Memory B cell (primary cell): ENCODE results near the gene SYNJ2.
A peak's percentile ranks its signal among the peaks of the same experiment; 100 is the strongest.

Source experiments
- ATAC-seq: fragments of 150-1000 bp; cut with Tn5 transposase; 2 replicates; pipeline ENCODE4 v1.10.0; 2021; ENCODE audit warnings: low read depth, mild to moderate bottlenecking, moderate library complexity
- DNase-seq, 2 donors: peaks; one replicate each; pipeline ENCODE4 v3.0.0; 2022; ENCODE audit warnings: low spot score in 2 of 2
- H3K27ac Mint-ChIP-seq: one replicate; pipeline ENCODE4 v1.8.0; 2022; ENCODE audit warnings: mild to moderate bottlenecking, moderate library complexity, mixed read lengths
- H3K27me3 Mint-ChIP-seq: one replicate; pipeline ENCODE4 v1.8.0; 2022; ENCODE audit warnings: mixed read lengths
- H3K36me3 Mint-ChIP-seq: one replicate; pipeline ENCODE4 v1.8.0; 2022; ENCODE audit warnings: mild to moderate bottlenecking, mixed read lengths
- H3K4me1 Mint-ChIP-seq: one replicate; pipeline ENCODE4 v1.8.0; 2022; ENCODE audit warnings: mixed read lengths
- H3K4me3 Mint-ChIP-seq: one replicate; pipeline ENCODE4 v1.8.0; 2022; ENCODE audit warnings: mild to moderate bottlenecking, moderate library complexity, mixed read lengths
- H3K9me3 Mint-ChIP-seq: one replicate; pipeline ENCODE4 v1.8.0; 2022; ENCODE audit warnings: mixed read lengths

SYNJ2 gene

DNA sequence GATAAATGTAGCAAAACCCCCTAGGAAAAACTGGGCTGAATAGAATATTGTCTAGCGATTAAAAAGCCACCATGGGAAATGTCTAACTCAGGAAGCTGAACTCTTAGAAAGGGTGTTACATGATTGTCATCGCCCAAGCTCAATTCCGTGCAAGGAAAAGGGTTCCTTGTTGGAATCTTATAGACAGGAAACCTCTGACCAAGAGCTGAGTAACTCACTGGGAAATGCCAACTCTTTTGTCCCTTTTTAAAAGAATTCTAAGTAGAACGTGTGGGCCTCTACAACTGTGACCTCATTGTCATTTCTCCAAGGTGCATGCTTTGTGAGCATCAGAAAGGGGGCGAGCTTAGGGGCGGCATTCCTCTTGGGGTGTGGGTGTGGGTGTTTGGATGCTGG lies 88.1 kb downstream of the SYNJ2 start:
- Mint-ChIP-seq H3K27me3 (no peaks in the 10 kb centered on the region), H3K27ac (no peak overlapping the region), H3K9me3 (no peaks in the 10 kb centered on the region), H3K36me3 (peaks cover 11% of the 10 kb centered on the region), H3K4me3 (no peak overlapping the region), H3K4me1 (peaks cover 2% of the 10 kb centered on the region)
- DNase-seq = no peak
- no peak for ATAC-seq

DNA sequence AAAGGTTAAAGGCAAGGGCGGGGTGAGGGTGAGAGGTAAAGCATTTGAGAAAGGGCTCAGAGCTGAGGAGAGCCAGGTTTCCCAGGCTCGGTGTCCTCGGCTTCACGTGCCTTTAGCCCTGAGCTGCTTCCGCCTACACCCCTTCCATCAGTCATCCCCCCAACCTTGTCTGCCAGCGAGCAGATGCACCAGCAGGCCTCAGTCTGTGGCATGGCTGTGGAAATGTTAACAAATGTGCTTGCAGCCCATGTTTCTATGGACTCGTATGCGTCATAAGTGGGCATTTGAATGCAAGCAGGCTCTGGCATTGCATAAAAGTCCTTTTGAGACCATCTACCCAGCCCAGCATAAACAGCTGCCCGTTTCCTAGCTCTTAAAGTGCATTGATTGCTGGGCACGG lies 88.8 kb downstream of the SYNJ2 start:
- H3K4me1 Mint-ChIP-seq = peaks cover 2% of the 10 kb centered on the region
- H3K4me3 Mint-ChIP-seq = no peak overlapping the region
- no peak overlapping the region for H3K27ac Mint-ChIP-seq
- H3K27me3 Mint-ChIP-seq = no peaks in the 10 kb centered on the region
- H3K9me3 Mint-ChIP-seq = no peaks in the 10 kb centered on the region
- DNase-seq (no peak), ATAC-seq (no peak)
- peaks cover 10% of the 10 kb centered on the region for H3K36me3 Mint-ChIP-seq

GRCh38 chr6:158071121-158072082 lies 89.7 kb downstream of the SYNJ2 start:
- no peak for DNase-seq
- H3K4me3 Mint-ChIP-seq = no peak overlapping the region
- H3K4me1 Mint-ChIP-seq = peaks cover 2% of the 10 kb centered on the region
- H3K36me3 Mint-ChIP-seq = peaks cover 7% of the 10 kb centered on the region
- H3K27ac Mint-ChIP-seq = no peak overlapping the region
- H3K27me3 Mint-ChIP-seq = no peaks in the 10 kb centered on the region
- no peaks in the 10 kb centered on the region for H3K9me3 Mint-ChIP-seq
- ATAC-seq = no peak

DNA sequence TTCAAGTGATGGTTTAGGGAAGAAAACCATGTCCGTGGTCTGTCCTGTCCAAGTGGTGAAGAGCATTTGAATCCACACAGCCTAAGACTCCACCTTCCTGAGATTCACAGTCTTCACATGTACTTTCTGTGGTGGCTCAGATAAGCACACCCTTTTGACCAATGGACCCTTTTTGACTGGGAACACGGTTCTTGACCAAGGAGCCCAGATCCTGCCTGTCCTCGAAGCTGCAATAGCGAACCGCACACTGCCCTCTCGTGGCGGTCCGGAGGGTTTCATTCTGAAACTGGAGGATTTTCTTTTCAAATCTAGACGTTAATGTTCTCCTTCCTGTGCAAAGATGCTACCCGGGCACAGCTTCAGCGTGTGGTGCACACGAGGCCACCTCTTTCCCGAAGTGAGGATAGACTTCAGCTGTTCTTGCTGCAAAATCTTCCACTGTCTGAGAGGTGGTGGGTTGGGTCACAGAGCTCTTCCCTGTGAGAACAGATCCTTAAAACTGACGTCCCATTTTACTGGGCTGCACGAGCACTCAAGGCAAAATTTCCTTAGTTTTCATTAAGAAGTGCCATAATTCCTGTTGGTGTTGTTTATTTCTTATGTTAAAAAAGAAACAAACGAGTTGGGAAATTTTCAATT lies 90.5 kb downstream of the SYNJ2 start:
- Mint-ChIP-seq H3K4me3 (no peak overlapping the region), H3K4me1 (peaks cover 2% of the 10 kb centered on the region)

DNA sequence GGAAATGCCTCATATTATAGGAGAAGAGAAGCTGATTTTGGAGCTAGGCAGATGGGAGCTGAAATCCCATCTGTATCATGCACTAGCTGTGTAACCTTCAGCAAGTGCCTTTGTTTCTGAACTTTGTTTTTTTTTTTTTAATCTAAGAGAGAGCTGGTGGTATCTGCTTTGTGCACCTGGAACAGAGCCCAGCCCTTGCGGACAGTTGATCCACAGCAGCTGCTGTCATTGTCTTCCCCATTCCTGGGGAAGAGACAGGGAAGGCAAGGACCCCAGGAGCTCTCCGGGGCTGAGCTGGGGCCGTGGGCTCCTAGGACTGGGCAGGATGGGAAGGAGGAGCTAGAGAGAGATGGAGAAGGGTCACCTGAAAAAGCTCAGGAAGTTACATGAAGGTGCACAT lies 92.1 kb downstream of the SYNJ2 start:
- DNase-seq (no peak), ATAC-seq (no peak)
- no peak overlapping the region for H3K27ac Mint-ChIP-seq
- H3K27me3 Mint-ChIP-seq = no peaks in the 10 kb centered on the region
- peaks cover 2% of the 10 kb centered on the region for H3K4me1 Mint-ChIP-seq
- H3K36me3 Mint-ChIP-seq = peaks cover 11% of the 10 kb centered on the region
- no peak overlapping the region for H3K4me3 Mint-ChIP-seq
- H3K9me3 Mint-ChIP-seq = no peaks in the 10 kb centered on the region

More for the DNA sequence above, 90.5 kb downstream of the SYNJ2 start:
- Mint-ChIP-seq H3K36me3 (peaks cover 7% of the 10 kb centered on the region), H3K9me3 (no peaks in the 10 kb centered on the region), H3K27me3 (no peaks in the 10 kb centered on the region), H3K27ac (no peak overlapping the region)
- DNase-seq (peak; percentile 51), ATAC-seq (peak; percentile 62)

DNA sequence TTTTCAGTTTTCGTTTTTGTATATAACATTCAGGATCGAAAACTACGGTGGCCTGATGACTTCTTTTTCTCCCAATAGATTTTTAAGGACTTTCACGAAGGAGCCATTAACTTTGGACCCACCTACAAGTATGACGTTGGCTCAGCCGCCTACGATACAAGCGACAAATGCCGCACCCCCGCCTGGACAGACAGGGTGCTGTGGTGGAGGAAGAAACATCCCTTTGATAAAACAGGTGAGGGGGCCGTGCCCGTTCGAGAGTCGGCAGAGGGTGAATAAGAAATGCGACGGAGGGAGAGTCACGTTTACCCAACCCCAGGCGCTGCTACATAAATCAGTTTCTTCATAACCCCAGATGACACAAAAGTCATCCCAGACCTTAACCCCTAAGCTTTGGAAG lies 94.9 kb downstream of the SYNJ2 start:
- DNase-seq (no peak), ATAC-seq (no peak)
- peaks cover 2% of the 10 kb centered on the region for H3K4me1 Mint-ChIP-seq
- H3K4me3 Mint-ChIP-seq = no peak overlapping the region
- H3K36me3 Mint-ChIP-seq = peaks cover 20% of the 10 kb centered on the region
- H3K9me3 Mint-ChIP-seq = no peaks in the 10 kb centered on the region
- no peak overlapping the region for H3K27ac Mint-ChIP-seq
- H3K27me3 Mint-ChIP-seq = no peaks in the 10 kb centered on the region

DNA sequence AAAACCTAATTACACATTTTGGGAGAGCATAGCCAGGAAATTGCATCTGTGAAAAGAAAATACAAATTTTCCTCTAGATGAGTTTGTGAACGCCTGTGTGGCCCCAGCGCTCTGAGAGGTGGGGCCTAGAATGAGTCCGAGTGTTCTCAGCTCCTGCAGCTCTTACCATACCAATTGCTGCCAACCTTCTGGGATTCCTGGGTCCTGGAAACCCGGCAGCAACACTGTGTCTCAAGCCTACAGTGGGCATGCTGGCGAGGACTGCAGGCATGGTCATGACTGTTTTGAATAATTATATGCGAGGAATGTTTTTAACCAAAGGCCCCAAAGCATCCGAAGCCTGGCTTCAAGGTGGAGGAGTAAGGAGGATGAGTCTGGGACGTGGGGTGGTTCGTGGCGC lies 96.0 kb downstream of the SYNJ2 start:
- Mint-ChIP-seq H3K4me3 (no peak overlapping the region), H3K27ac (no peak overlapping the region), H3K36me3 (peaks cover 22% of the 10 kb centered on the region), H3K4me1 (no peaks in the 10 kb centered on the region), H3K9me3 (no peaks in the 10 kb centered on the region), H3K27me3 (no peaks in the 10 kb centered on the region)
- DNase-seq = no peak
- no peak for ATAC-seq

DNA sequence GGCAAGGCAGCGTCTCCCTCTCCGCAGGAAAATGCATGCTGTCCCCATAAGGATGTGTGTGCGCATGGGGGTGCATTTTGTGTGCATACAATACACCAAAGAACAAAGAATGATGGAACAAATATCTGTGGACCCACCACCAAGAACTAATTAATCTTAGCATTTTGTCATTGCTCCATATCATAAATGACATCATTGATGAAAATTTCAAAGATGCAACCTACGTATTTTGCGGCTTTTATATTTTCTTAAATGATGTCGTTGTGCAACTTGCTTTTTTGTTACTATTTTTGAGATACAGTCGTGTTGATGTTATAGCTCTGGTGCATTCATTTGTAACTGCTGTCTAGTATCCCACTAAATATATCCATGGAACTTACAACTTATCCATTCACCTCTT lies 96.7 kb downstream of the SYNJ2 start:
- no peaks in the 10 kb centered on the region for H3K27me3 Mint-ChIP-seq

GRCh38 chr6:158080849-158081656 lies 99.4 kb downstream of the SYNJ2 start:
- H3K27ac Mint-ChIP-seq = no peak overlapping the region
- no peak overlapping the region for H3K4me3 Mint-ChIP-seq
- H3K36me3 Mint-ChIP-seq = peaks cover 32% of the 10 kb centered on the region

More for the DNA sequence above, 96.7 kb downstream of the SYNJ2 start:
- DNase-seq (no peak), ATAC-seq (no peak)
- Mint-ChIP-seq H3K4me3 (no peak overlapping the region), H3K9me3 (no peaks in the 10 kb centered on the region), H3K4me1 (no peaks in the 10 kb centered on the region), H3K36me3 (peaks cover 26% of the 10 kb centered on the region), H3K27ac (no peak overlapping the region)

GRCh38 chr6:158081657-158081935 lies 99.9 kb downstream of the SYNJ2 start:
- H3K27me3 Mint-ChIP-seq = no peaks in the 10 kb centered on the region
- no peak for ATAC-seq
- H3K27ac Mint-ChIP-seq = no peak overlapping the region
- peaks cover 28% of the 10 kb centered on the region for H3K36me3 Mint-ChIP-seq
- H3K9me3 Mint-ChIP-seq = no peaks in the 10 kb centered on the region
- H3K4me3 Mint-ChIP-seq = no peak overlapping the region
- no peak for DNase-seq
- H3K4me1 Mint-ChIP-seq = no peaks in the 10 kb centered on the region

More at GRCh38 chr6:158080849-158081656, 99.4 kb downstream of the SYNJ2 start:
- DNase-seq = no peak
- Mint-ChIP-seq H3K27me3 (no peaks in the 10 kb centered on the region), H3K4me1 (no peaks in the 10 kb centered on the region), H3K9me3 (no peaks in the 10 kb centered on the region)
- ATAC-seq = no peak

DNA sequence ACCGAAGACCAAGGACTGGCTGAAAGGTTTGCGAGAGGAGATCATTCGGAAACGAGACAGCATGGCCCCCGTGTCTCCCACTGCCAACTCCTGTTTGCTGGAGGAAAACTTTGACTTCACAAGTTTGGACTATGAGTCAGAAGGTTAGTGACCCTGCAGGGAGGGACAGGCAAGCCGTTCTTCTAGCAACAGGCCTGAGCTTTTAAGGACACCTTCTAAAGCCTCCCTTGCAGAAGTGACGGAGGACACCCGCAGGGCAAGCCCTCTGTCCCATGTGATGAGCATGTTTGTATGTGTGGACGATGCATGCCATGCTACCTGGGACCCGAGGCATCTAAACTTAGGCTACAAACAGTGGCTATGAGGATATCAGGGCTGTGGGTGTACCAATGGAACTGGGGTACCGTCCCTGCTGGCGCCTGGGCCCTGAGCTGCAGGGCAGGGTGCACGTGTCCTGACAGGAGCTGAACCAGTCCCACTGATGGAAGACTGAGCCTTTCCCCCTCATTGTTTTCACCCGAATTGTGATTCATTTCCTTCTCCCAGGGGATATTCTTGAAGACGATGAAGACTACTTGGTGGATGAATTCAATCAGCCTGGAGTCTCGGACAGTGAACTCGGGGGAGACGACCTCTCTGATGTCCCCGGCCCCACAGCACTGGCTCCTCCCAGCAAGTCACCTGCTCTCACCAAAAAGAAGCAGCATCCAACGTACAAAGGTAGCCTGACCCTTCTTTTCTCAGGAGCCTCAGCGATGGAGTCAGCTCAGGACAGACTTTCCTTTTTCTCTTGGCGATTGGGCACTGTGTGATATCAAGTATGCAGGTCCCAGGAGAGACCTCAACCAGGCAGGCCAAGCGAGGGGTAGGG lies 102.0 kb downstream of the SYNJ2 start:
- no peak overlapping the region for H3K4me3 Mint-ChIP-seq
- H3K4me1 Mint-ChIP-seq = no peaks in the 10 kb centered on the region
- no peak for DNase-seq
- H3K27ac Mint-ChIP-seq = no peak overlapping the region
- H3K9me3 Mint-ChIP-seq = no peaks in the 10 kb centered on the region
- no peak for ATAC-seq
- H3K36me3 Mint-ChIP-seq = peaks cover 31% of the 10 kb centered on the region
- H3K27me3 Mint-ChIP-seq = no peaks in the 10 kb centered on the region

DNA sequence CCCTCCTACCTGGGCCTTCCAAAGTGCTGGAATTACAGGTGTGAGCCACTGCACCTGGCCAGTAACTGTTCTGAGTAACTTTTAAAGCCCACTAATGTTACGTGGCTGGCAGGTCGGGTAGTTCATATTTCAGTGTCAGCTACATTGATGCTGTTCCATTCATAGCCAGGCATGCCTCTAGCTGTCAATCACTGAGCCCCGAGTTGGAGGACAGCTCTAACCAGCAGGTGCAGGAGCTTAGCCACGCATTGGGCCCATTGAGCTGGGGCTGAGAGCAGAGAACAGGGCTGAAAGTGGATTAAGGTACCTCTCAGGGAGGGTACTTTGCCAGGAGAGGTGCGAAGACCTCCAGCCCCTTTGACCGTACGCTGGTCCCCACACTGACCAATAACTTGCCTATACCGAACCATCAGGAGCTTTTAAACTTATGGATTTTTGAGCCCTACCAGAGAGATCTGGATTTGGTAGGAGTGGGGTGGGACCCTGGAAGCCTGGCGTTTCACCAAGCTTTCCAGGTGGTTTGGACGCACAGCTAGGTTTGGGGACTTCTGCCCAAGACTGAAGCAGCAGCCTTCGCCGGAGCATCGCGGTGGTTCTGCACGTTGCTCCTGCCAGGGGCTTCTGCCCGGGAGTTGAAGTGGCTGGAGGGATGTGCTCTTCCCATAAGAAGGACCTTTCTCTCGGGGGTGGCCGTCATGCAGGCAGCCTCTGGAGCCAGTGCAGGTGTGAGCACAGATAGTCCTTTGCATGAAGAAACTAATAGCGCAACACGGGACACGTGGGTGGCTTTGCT lies 103.8 kb downstream of the SYNJ2 start:
- Mint-ChIP-seq H3K9me3 (no peaks in the 10 kb centered on the region), H3K27ac (no peak overlapping the region), H3K4me1 (no peaks in the 10 kb centered on the region), H3K4me3 (no peak overlapping the region), H3K27me3 (no peaks in the 10 kb centered on the region), H3K36me3 (peaks cover 38% of the 10 kb centered on the region)
- ATAC-seq (no peak), DNase-seq (no peak)

DNA sequence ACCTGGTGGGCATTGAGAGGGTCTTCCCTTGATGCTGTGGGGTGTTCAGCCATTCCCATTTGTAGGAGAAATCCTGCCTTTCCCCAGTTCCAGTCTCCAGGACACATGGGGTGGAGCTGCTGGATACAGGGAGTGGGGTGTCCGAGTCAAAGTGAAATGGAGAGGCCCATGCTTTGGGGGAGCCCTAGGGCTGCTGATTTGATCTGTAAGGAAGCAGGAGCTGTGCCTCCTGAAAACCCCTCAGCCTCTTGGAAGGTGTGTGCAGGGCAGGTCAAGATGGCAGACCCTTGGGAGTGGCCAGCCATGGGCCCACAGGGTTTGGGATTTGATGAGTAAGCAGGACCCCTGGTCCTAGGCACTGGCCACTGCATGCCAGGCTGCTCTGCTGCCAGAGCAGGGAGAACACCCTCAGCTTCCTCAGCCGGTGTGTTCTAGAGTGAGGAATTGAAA lies 104.4 kb downstream of the SYNJ2 start:
- Mint-ChIP-seq H3K27me3 (no peaks in the 10 kb centered on the region), H3K9me3 (no peaks in the 10 kb centered on the region), H3K4me1 (no peaks in the 10 kb centered on the region), H3K4me3 (no peak overlapping the region), H3K36me3 (peaks cover 34% of the 10 kb centered on the region), H3K27ac (no peak overlapping the region)
- no peak for ATAC-seq
- no peak for DNase-seq
